ENCODE measurements around the gene LPAR3. TPM values are rescaled to one million over a fixed set of nuclear protein-coding genes. Genes with fewer than 3 reads are reported as not detected.

Gene LPAR3
- total and polyA plus RNA-seq, 2 of the 13 experiments (the other 11 are each of a cell fraction or from before 2014, with no cell fraction given), result not detected

DNA sequence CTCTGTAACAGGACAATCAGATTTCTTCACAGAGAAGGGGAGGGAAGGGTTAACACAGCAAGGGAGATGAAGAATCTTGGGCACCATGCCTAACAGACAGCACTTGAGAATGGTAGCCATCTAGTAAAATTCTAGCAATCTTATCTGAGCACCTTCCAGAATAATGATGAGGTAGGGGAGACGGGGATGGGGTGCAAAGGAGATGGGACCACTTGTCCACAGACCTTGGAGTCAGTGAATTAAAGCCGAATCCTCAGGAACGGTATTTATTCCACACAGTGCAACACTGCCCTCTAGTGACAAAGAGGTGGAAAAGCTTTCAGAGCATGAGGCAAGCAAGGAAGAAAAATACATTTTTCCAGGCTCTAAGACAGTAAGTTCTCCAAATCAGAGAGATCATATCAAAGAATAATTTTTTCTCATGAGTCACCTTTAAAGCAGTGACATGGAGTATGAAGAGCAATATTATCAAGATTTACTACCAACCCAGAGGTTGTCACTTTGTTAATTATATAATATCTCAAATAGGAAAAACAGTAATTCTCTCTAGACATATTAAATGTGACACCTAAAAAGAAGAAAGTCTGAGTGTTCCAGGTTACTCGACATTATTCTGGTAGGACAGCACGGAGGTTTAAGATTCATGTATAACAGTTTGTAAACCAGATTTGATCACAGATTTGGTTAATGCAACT, 43.3 kb upstream of the LPAR3 start (continued):
- TF ChIP-seq, protein P1, sequence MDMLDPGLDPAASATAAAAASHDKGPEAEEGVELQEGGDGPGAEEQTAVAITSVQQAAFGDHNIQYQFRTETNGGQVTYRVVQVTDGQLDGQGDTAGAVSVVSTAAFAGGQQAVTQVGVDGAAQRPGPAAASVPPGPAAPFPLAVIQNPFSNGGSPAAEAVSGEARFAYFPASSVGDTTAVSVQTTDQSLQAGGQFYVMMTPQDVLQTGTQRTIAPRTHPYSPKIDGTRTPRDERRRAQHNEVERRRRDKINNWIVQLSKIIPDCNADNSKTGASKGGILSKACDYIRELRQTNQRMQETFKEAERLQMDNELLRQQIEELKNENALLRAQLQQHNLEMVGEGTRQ (IDR thresholded peaks at IDR 0.05; ENCODE audit: low read depth, low read length), result no peak
- TF ChIP-seq, protein P1 (CRISPR knock-in tag; IDR thresholded peaks at IDR 0.05; ENCODE audit: borderline replicate concordance), result no peak
- TF ChIP-seq TGIF2 (CRISPR knock-in tag; IDR thresholded peaks at IDR 0.05) (no peak), TARDBP (CRISPR knock-in tag; IDR thresholded peaks at IDR 0.05) (no peak), SMAD1 (CRISPR knock-in tag; IDR thresholded peaks at IDR 0.05; ENCODE audit: borderline replicate concordance, low read depth) (no peak), SMC3 (IDR thresholded peaks at IDR 0.05; ENCODE audit: low read length) (0 out of 2 replicates have a peak, but pooled peaks have one; percentile 29), ZNF672 (CRISPR knock-in tag; IDR thresholded peaks at IDR 0.05) (no peak), TEAD3 (CRISPR knock-in tag; optimal IDR thresholded peaks at IDR 0.05; ENCODE audit: borderline replicate concordance) (peak; percentile 34), ZIK1 (CRISPR knock-in tag; IDR thresholded peaks at IDR 0.05; ENCODE audit: borderline replicate concordance, low read depth) (no peak), HNRNPUL1 (IDR thresholded peaks at IDR 0.05; ENCODE audit: low read depth, low read length) (no peak), ATF1 (CRISPR knock-in tag; IDR thresholded peaks at IDR 0.05) (no peak), ZNF652 (CRISPR knock-in tag; IDR thresholded peaks at IDR 0.05; ENCODE audit: borderline replicate concordance, low read depth) (peak; percentile 82), ZNF839 (CRISPR knock-in tag; IDR thresholded peaks at IDR 0.05; ENCODE audit: borderline replicate concordance) (no peak), CCDC6 (CRISPR knock-in tag; IDR thresholded peaks at IDR 0.05) (no peak), ZNF777 (CRISPR knock-in tag; IDR thresholded peaks at IDR 0.05) (no peak), AKAP8 (CRISPR knock-in tag; IDR thresholded peaks at IDR 0.05) (no peak), IRF2 (CRISPR knock-in tag; IDR thresholded peaks at IDR 0.05) (no peak), RAD21 (CRISPR knock-in tag; IDR thresholded peaks at IDR 0.05) (peak; percentile 51), ETV6 (CRISPR knock-in tag; conservative IDR thresholded peaks at IDR 0.05) (no peak), JUND (CRISPR knock-in tag; IDR thresholded peaks at IDR 0.05) (no peak), STAG1 (CRISPR knock-in tag; IDR thresholded peaks at IDR 0.05) (peak; percentile 80), ZNF451 (CRISPR knock-in tag; IDR thresholded peaks at IDR 0.05) (no peak), ZNF263 (CRISPR knock-in tag; IDR thresholded peaks at IDR 0.05) (no peak), ZNF83 (CRISPR knock-in tag; IDR thresholded peaks at IDR 0.05; ENCODE audit: borderline replicate concordance) (no peak)
- TF ChIP-seq, protein P2, sequence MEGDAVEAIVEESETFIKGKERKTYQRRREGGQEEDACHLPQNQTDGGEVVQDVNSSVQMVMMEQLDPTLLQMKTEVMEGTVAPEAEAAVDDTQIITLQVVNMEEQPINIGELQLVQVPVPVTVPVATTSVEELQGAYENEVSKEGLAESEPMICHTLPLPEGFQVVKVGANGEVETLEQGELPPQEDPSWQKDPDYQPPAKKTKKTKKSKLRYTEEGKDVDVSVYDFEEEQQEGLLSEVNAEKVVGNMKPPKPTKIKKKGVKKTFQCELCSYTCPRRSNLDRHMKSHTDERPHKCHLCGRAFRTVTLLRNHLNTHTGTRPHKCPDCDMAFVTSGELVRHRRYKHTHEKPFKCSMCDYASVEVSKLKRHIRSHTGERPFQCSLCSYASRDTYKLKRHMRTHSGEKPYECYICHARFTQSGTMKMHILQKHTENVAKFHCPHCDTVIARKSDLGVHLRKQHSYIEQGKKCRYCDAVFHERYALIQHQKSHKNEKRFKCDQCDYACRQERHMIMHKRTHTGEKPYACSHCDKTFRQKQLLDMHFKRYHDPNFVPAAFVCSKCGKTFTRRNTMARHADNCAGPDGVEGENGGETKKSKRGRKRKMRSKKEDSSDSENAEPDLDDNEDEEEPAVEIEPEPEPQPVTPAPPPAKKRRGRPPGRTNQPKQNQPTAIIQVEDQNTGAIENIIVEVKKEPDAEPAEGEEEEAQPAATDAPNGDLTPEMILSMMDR (CRISPR knock-in tag; IDR thresholded peaks at IDR 0.05), result peak; percentile 83
- TF ChIP-seq, protein P3, sequence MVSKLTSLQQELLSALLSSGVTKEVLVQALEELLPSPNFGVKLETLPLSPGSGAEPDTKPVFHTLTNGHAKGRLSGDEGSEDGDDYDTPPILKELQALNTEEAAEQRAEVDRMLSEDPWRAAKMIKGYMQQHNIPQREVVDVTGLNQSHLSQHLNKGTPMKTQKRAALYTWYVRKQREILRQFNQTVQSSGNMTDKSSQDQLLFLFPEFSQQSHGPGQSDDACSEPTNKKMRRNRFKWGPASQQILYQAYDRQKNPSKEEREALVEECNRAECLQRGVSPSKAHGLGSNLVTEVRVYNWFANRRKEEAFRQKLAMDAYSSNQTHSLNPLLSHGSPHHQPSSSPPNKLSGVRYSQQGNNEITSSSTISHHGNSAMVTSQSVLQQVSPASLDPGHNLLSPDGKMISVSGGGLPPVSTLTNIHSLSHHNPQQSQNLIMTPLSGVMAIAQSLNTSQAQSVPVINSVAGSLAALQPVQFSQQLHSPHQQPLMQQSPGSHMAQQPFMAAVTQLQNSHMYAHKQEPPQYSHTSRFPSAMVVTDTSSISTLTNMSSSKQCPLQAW (CRISPR knock-in tag; IDR thresholded peaks at IDR 0.05), result no peak
- TF ChIP-seq, protein P4, sequence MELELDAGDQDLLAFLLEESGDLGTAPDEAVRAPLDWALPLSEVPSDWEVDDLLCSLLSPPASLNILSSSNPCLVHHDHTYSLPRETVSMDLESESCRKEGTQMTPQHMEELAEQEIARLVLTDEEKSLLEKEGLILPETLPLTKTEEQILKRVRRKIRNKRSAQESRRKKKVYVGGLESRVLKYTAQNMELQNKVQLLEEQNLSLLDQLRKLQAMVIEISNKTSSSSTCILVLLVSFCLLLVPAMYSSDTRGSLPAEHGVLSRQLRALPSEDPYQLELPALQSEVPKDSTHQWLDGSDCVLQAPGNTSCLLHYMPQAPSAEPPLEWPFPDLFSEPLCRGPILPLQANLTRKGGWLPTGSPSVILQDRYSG (CRISPR knock-in tag; IDR thresholded peaks at IDR 0.05), result no peak

Measured in HepG2 (cell line).